Skeletal muscle satellite cell (primary cell): Measurements from ENCODE around the gene COPA.
A peak's percentile ranks its signal among the peaks of the same experiment; 100 is the strongest.

Experiments
- H3K27me3 ChIP-seq: 2 replicates; pipeline ENCODE4 v1.7.0; 2013; ENCODE audit warnings: low read length; ENCODE audit not compliant: control insufficient read depth, insufficient read depth
- H3K36me3 ChIP-seq: 2 replicates; pipeline ENCODE4 v1.7.0; 2013; ENCODE audit warnings: mild to moderate bottlenecking, control low read depth, low read length; ENCODE audit not compliant: insufficient read depth
- H3K4me1 ChIP-seq: 2 replicates; pipeline ENCODE4 v1.7.0; 2013; ENCODE audit warnings: low read length; ENCODE audit not compliant: control insufficient read depth, insufficient read depth
- H3K4me2 ChIP-seq: 2 replicates; pipeline ENCODE4 v1.7.0; 2013; ENCODE audit warnings: mild to moderate bottlenecking, low read length
- H3K4me3 ChIP-seq: 2 replicates; pipeline ENCODE4 v1.7.0; 2013; ENCODE audit warnings: low read length
- H3K9ac ChIP-seq: 2 replicates; pipeline ENCODE4 v1.7.0; 2013; ENCODE audit warnings: mild to moderate bottlenecking, low read depth, low read length, moderate library complexity
- H3K9me3 ChIP-seq: replicated peaks from 2 replicates; pipeline ENCODE4 v1.7.0; 2013; ENCODE audit warnings: mild to moderate bottlenecking, control low read depth, low read length

COPA gene

GRCh38 chr1:160344936-160345335 lies 1.9 kb upstream of the COPA start:
- Histone ChIP-seq H3K4me2 (no peak overlapping the region), H3K4me1 (peaks cover 20% of the 10 kb centered on the region), H3K9me3 (no peaks in the 10 kb centered on the region), H3K9ac (no peak overlapping the region), H3K27me3 (no peaks in the 10 kb centered on the region), H3K36me3 (peaks cover 39% of the 10 kb centered on the region), H3K4me3 (no peak overlapping the region)

GRCh38 chr1:160344241-160344640 lies 1.2 kb upstream of the COPA start:
- no peaks in the 10 kb centered on the region for H3K9me3 ChIP-seq
- peak overlapping the region; percentile 88 for H3K4me2 ChIP-seq
- H3K27me3 ChIP-seq = no peaks in the 10 kb centered on the region
- peak overlapping the region; percentile 90 for H3K4me3 ChIP-seq
- peaks cover 39% of the 10 kb centered on the region for H3K36me3 ChIP-seq
- peak overlapping the region; percentile 99 for H3K9ac ChIP-seq
- peaks cover 26% of the 10 kb centered on the region for H3K4me1 ChIP-seq

- Histone ChIP-seq H3K4me3 (peak overlapping the region; percentile 90), H3K9me3 (no peaks in the 10 kb centered on the region), H3K4me2 (peak overlapping the region; percentile 80), H3K4me1 (peaks cover 29% of the 10 kb centered on the region), H3K27me3 (no peaks in the 10 kb centered on the region), H3K9ac (peak overlapping the region; percentile 99), H3K36me3 (peaks cover 43% of the 10 kb centered on the region)
Measured at GRCh38 chr1:160342526-160342925, 524 bp downstream of the COPA start.

GRCh38 chr1:160340866-160341265 lies 2.2 kb downstream of the COPA start:
- H3K4me1 ChIP-seq = peaks cover 29% of the 10 kb centered on the region
- peak overlapping the region; percentile 99 for H3K9ac ChIP-seq
- H3K4me2 ChIP-seq = peak overlapping the region; percentile 80
- H3K9me3 ChIP-seq = no peaks in the 10 kb centered on the region
- H3K27me3 ChIP-seq = no peaks in the 10 kb centered on the region
- peaks cover 52% of the 10 kb centered on the region for H3K36me3 ChIP-seq
- peak overlapping the region; percentile 90 for H3K4me3 ChIP-seq

- Histone ChIP-seq H3K9ac (peak overlapping the region; percentile 99), H3K9me3 (no peaks in the 10 kb centered on the region), H3K4me3 (no peak overlapping the region)
Measured at GRCh38 chr1:160340146-160340545, 2.9 kb downstream of the COPA start.

GRCh38 chr1:160338580-160338979 lies 4.5 kb downstream of the COPA start:
- H3K27me3 ChIP-seq = no peaks in the 10 kb centered on the region
- H3K9me3 ChIP-seq = no peaks in the 10 kb centered on the region
- peaks cover 60% of the 10 kb centered on the region for H3K36me3 ChIP-seq
- H3K9ac ChIP-seq = no peak overlapping the region
- H3K4me2 ChIP-seq = no peak overlapping the region
- H3K4me3 ChIP-seq = no peak overlapping the region
- peaks cover 24% of the 10 kb centered on the region for H3K4me1 ChIP-seq

More at GRCh38 chr1:160340146-160340545, 2.9 kb downstream of the COPA start:
- Histone ChIP-seq H3K36me3 (peaks cover 54% of the 10 kb centered on the region), H3K27me3 (no peaks in the 10 kb centered on the region), H3K4me2 (peak overlapping the region; percentile 80), H3K4me1 (peaks cover 29% of the 10 kb centered on the region)

- H3K27me3 ChIP-seq = no peaks in the 10 kb centered on the region
- H3K4me1 ChIP-seq = no peaks in the 10 kb centered on the region
- H3K9me3 ChIP-seq = no peaks in the 10 kb centered on the region
- H3K9ac ChIP-seq = no peak overlapping the region
- no peak overlapping the region for H3K4me2 ChIP-seq
- H3K4me3 ChIP-seq = no peak overlapping the region
- peaks cover 81% of the 10 kb centered on the region for H3K36me3 ChIP-seq
Measured at GRCh38 chr1:160332516-160332915, 10.5 kb downstream of the COPA start.

- Histone ChIP-seq H3K4me2 (no peak overlapping the region), H3K4me3 (no peak overlapping the region), H3K4me1 (no peaks in the 10 kb centered on the region), H3K36me3 (peaks cover 90% of the 10 kb centered on the region), H3K27me3 (no peaks in the 10 kb centered on the region), H3K9me3 (no peaks in the 10 kb centered on the region), H3K9ac (no peak overlapping the region)
Measured at GRCh38 chr1:160330119-160330518, 12.9 kb downstream of the COPA start.

GRCh38 chr1:160328184-160328583 lies 14.9 kb downstream of the COPA start:
- peaks cover 88% of the 10 kb centered on the region for H3K36me3 ChIP-seq
- H3K4me2 ChIP-seq = no peak overlapping the region
- no peaks in the 10 kb centered on the region for H3K4me1 ChIP-seq
- no peaks in the 10 kb centered on the region for H3K9me3 ChIP-seq
- H3K9ac ChIP-seq = no peak overlapping the region
- no peak overlapping the region for H3K4me3 ChIP-seq
- no peaks in the 10 kb centered on the region for H3K27me3 ChIP-seq

- Histone ChIP-seq H3K4me2 (no peak overlapping the region), H3K4me3 (no peak overlapping the region), H3K27me3 (no peaks in the 10 kb centered on the region), H3K9me3 (no peaks in the 10 kb centered on the region), H3K4me1 (no peaks in the 10 kb centered on the region), H3K36me3 (peaks cover 91% of the 10 kb centered on the region), H3K9ac (no peak overlapping the region)
Measured at GRCh38 chr1:160326418-160326817, 16.6 kb downstream of the COPA start.

GRCh38 chr1:160325252-160325651 lies 17.8 kb downstream of the COPA start:
- Histone ChIP-seq H3K4me3 (no peak overlapping the region), H3K27me3 (no peaks in the 10 kb centered on the region), H3K9ac (no peak overlapping the region), H3K4me2 (no peak overlapping the region), H3K36me3 (peaks cover 83% of the 10 kb centered on the region), H3K4me1 (no peaks in the 10 kb centered on the region), H3K9me3 (no peaks in the 10 kb centered on the region)

GRCh38 chr1:160322831-160323230 lies 20.2 kb downstream of the COPA start:
- no peak overlapping the region for H3K4me3 ChIP-seq
- peaks cover 72% of the 10 kb centered on the region for H3K36me3 ChIP-seq
- H3K9ac ChIP-seq = no peak overlapping the region
- no peaks in the 10 kb centered on the region for H3K4me1 ChIP-seq
- H3K27me3 ChIP-seq = no peaks in the 10 kb centered on the region
- H3K9me3 ChIP-seq = no peaks in the 10 kb centered on the region
- no peak overlapping the region for H3K4me2 ChIP-seq
